NB4 (cell line): ENCODE measurements around the gene NCCRP1.

Experiments used
- DNase-seq: peaks from one replicate; pipeline ENCODE4 v3.0.0; 2010; ENCODE audit warnings: low read depth
- H3K4me3 ChIP-seq: one replicate; pipeline ENCODE4 v1.5.1; 2011; ENCODE audit warnings: mild to moderate bottlenecking, low read depth, low read length, moderate library complexity
- MYC ChIP-seq: IDR thresholded peaks from 2 replicates; pipeline ENCODE4 v1.6.1; 2011; ENCODE audit warnings: low read depth, low read length
- POLR2A ChIP-seq: IDR thresholded peaks from 2 replicates; pipeline ENCODE4 v1.6.1; 2011; ENCODE audit warnings: mild to moderate bottlenecking; ENCODE audit not compliant: insufficient read length; ENCODE audit errors: extremely low read depth
- TF ChIP-seq, protein P1 (sequence below): IDR thresholded peaks from 2 replicates; pipeline ENCODE4 v1.6.1; 2011; ENCODE audit warnings: low read depth, low read length
- TF ChIP-seq, protein P2 (sequence below): IDR thresholded peaks from one replicate; pipeline ENCODE4 v1.5.1; 2012; ENCODE audit warnings: low read depth, low read length

NCCRP1 gene

GRCh38 chr19:39175564-39175963, 21.2 kb upstream of the NCCRP1 start:
- TF ChIP-seq, protein P1, sequence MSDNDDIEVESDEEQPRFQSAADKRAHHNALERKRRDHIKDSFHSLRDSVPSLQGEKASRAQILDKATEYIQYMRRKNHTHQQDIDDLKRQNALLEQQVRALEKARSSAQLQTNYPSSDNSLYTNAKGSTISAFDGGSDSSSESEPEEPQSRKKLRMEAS: no peak
- TF ChIP-seq, protein P2, sequence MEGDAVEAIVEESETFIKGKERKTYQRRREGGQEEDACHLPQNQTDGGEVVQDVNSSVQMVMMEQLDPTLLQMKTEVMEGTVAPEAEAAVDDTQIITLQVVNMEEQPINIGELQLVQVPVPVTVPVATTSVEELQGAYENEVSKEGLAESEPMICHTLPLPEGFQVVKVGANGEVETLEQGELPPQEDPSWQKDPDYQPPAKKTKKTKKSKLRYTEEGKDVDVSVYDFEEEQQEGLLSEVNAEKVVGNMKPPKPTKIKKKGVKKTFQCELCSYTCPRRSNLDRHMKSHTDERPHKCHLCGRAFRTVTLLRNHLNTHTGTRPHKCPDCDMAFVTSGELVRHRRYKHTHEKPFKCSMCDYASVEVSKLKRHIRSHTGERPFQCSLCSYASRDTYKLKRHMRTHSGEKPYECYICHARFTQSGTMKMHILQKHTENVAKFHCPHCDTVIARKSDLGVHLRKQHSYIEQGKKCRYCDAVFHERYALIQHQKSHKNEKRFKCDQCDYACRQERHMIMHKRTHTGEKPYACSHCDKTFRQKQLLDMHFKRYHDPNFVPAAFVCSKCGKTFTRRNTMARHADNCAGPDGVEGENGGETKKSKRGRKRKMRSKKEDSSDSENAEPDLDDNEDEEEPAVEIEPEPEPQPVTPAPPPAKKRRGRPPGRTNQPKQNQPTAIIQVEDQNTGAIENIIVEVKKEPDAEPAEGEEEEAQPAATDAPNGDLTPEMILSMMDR: no peak
- no peak for TF ChIP-seq MYC
- no peak for TF ChIP-seq POLR2A
- DNase-seq: no peak
- H3K4me3 ChIP-seq: no peak overlapping the region

- TF ChIP-seq POLR2A: no peak
- no peak for TF ChIP-seq MYC
- TF ChIP-seq, protein P2: no peak
- TF ChIP-seq, protein P1: no peak
- H3K4me3 ChIP-seq: no peak overlapping the region
- no peak for DNase-seq
Measured at GRCh38 chr19:39177110-39177699, 19.6 kb upstream of the NCCRP1 start.

DNA sequence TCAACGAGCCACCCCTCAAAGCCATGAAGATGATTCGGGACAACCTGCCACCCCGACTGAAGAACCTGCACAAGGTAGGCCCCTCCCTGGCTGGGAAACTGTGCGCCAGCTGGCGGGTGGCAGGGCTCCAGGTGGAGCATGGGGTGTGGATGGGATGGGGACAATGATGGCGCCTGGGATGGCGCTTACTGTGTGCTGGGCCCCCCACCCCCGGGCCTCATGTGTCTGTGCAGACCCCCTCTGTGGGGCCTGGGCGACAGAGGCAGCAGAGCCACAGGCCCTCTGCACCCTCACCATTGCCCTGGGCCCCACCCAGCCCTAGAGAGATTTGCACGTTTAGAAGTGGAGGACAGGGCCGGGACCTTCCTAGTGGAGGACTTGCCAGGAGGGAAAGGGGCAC, 19.0 kb upstream of the NCCRP1 start:
- H3K4me3 ChIP-seq: no peak overlapping the region
- DNase-seq: no peak
- TF ChIP-seq POLR2A: no peak

DNA sequence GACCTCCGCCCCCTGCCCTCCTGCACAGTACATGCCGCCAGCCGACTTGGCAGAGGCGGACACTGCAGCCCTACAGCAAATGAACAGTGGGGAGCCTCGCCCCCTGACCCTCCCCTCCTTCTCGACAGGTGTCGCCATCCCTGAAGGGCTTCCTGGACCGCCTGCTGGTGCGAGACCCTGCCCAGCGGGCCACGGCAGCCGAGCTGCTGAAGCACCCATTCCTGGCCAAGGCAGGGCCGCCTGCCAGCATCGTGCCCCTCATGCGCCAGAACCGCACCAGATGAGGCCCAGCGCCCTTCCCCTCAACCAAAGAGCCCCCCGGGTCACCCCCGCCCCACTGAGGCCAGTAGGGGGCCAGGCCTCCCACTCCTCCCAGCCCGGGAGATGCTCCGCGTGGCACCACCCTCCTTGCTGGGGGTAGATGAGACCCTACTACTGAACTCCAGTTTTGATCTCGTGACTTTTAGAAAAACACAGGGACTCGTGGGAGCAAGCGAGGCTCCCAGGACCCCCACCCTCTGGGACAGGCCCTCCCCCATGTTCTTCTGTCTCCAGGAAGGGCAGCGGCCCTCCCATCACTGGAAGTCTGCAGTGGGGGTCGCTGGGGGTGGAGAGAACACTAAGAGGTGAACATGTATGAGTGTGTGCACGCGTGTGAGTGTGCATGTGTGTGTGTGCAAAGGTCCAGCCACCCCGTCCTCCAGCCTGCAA, 18.3 kb upstream of the NCCRP1 start:
- DNase-seq: no peak
- no peak overlapping the region for H3K4me3 ChIP-seq
- TF ChIP-seq, protein P1: no peak
- TF ChIP-seq POLR2A (no peak), MYC (no peak)
- TF ChIP-seq, protein P2: no peak

DNA sequence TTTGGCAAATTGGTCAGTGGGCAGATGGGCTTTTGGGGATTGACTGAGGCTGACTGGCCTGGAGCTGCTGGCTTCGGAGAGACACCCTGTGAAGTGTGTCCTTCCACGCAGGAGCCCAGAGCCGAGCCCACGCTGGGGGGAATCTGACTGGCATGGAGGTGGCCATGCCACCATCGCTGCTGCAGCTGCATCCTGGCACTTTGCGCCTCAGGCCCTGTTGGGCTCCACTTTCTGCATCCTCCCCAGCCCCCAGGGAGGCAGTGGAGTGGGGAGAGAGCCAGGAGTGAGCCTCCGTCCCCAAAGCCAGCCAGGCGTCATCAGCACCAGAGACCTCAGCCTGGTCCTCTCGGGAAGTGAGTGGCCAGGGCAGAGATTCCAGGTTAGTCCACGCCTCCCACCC, 17.0 kb upstream of the NCCRP1 start:
- no peak overlapping the region for H3K4me3 ChIP-seq
- TF ChIP-seq, protein P1: no peak
- TF ChIP-seq MYC: no peak
- TF ChIP-seq, protein P2: no peak
- no peak for TF ChIP-seq POLR2A
- no peak for DNase-seq

- H3K4me3 ChIP-seq: no peak overlapping the region
- no peak for DNase-seq
- TF ChIP-seq POLR2A (no peak), MYC (no peak)
- TF ChIP-seq, protein P2: no peak
- TF ChIP-seq, protein P1: no peak
Measured at GRCh38 chr19:39180749-39181148, 16.0 kb upstream of the NCCRP1 start.
